Measurements from ENCODE around the gene NUP37.

- TF ChIP-seq CTCF (IDR thresholded peaks at IDR 0.05) = no peak
- TF ChIP-seq POLR2A (IDR thresholded peaks at IDR 0.05) = no peak
These were observed 972 bp upstream of the NUP37 start for GRCh38 chr12:102120886-102121285.

Measured in tibial nerve (tissue), 3 donors.